ENCODE measurements around the gene PXN.

GRCh38 chr12:120214626-120215356 is 50.7 kb downstream of the PXN start:
- TF ChIP-seq, protein P1, sequence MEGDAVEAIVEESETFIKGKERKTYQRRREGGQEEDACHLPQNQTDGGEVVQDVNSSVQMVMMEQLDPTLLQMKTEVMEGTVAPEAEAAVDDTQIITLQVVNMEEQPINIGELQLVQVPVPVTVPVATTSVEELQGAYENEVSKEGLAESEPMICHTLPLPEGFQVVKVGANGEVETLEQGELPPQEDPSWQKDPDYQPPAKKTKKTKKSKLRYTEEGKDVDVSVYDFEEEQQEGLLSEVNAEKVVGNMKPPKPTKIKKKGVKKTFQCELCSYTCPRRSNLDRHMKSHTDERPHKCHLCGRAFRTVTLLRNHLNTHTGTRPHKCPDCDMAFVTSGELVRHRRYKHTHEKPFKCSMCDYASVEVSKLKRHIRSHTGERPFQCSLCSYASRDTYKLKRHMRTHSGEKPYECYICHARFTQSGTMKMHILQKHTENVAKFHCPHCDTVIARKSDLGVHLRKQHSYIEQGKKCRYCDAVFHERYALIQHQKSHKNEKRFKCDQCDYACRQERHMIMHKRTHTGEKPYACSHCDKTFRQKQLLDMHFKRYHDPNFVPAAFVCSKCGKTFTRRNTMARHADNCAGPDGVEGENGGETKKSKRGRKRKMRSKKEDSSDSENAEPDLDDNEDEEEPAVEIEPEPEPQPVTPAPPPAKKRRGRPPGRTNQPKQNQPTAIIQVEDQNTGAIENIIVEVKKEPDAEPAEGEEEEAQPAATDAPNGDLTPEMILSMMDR (IDR thresholded peaks at IDR 0.05), result no peak
- no peak for TF ChIP-seq ZFX (IDR thresholded peaks at IDR 0.05; ENCODE audit: borderline replicate concordance)
